GM19023 (cell line): ENCODE results near the gene TMPRSS3.
A peak's percentile ranks its signal among the peaks of the same experiment; 100 is the strongest.

Experiments used
- ATAC-seq: cut with Tn5 transposase; IDR thresholded peaks from one replicate; pipeline ENCODE4 v1.9.1; 2021; ENCODE audit warnings: mild to moderate bottlenecking, moderate library complexity; ENCODE audit not compliant: unreplicated experiment

The TMPRSS3 gene

DNA sequence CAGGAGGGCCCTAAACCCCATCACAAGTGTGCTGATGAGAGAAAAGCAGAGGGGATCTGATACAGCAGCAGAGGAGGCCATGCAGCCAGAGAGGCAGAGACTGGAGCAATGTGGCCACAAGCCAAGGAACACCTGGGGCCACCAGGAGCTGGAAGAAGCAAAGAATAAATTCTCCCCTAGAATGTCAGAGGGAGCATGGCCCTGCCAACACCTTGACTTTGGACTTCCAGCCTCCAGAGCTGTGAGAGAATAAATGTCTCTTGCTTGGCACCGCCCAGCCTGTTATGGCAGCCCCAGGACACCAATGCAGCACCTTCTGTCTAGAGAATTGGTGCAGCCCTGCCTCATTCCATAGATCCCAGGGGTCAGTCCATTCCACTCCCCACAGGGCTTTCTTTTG, 33.2 kb upstream of the TMPRSS3 start:
- ATAC-seq, result no peak

DNA sequence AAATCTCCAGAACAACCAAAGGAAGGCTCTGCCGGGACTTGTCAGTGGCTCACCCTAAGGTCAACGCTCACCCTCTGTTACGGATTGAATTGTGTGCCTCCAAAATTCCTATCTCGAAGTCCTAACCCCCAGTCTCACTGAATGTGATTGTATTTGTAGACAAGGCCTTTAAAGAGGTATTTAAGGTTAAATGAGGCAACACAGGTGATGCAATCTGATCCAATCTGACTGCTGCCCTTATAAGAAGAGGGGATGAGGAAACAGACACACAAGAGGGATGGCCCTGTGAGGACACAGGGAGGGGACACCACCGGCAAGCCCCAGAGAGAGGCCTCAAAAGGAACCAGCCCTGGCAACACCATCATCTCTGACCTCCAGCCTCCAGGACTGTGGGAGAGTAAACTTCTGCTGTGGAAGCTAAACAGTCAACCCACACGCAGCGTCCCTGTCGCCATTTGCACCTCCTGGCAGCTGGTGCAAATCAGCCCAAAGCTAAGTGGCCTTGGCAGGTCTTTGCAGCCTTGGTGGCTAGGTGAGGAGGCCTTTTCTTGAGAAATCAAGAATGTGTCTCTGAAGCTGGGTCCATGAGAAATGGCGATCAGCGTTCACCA, 32.1 kb upstream of the TMPRSS3 start:
- ATAC-seq, result no peak

DNA sequence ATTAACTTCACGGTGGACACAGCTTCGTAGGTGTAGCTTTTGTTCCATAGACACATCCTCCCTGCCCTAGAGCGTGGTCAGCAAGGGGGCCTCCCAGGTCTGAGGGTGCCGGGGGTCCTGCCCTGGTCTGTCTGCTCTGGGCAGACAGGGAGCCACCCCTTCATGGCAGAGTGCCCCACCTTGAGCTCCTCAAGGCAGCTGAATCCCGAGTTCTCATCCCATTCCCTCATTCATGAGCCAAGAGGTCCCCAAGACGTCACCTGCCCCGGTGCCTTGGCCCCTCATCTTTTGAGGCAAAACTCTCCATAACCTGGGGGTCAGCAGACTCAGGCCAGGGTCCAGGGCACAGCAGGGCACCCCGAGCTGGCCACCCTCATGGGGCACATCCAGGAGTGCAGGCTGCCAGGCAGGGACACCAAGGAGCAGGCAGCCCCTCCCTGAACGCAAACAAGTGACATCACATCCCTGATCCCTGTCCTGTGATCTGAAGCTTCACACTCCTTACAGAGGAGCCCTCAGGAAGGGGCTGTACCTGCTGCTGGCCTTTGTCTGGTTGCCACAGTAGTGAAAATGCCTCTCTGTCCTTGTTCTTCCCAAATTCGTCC, 31.1 kb upstream of the TMPRSS3 start:
- ATAC-seq, result no peak

DNA sequence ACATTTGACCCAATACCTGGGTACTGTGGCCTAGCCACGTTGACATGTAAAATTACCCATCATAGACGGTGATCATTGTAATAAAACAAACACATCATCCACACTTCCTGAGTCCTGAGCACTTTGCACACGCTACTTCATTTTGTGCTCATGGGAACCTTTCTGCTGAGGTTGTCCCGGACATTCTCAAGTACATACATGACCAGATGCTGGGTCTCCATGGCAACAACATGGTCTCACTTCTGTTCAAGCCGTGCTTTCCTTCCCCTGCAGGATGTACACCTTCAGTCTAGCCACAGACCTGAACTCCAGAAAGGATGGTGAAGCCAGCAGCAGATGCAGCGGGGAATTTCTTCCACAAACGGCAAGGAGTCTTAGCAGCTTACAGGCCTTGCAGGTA, 30.6 kb upstream of the TMPRSS3 start:
- no peak for ATAC-seq

DNA sequence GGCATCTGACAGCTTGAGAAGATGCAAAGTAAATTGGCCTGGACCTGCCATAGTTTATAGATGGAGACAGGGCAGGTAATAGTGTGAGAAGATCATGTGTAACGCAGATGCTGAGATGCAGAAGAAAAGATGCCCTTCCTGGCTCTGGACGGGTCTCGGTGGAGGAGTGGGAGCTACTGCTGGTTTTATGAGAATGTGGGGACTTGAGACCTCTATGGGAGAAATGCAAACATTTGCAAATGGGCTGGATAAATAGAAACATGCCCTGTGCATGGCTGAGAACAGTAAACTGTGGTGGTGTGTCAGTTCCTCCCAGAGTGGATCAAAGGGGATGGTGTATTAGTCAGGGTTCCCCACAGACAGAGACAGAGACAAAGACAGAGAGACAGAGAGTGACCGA, 29.7 kb upstream of the TMPRSS3 start:
- no peak for ATAC-seq

DNA sequence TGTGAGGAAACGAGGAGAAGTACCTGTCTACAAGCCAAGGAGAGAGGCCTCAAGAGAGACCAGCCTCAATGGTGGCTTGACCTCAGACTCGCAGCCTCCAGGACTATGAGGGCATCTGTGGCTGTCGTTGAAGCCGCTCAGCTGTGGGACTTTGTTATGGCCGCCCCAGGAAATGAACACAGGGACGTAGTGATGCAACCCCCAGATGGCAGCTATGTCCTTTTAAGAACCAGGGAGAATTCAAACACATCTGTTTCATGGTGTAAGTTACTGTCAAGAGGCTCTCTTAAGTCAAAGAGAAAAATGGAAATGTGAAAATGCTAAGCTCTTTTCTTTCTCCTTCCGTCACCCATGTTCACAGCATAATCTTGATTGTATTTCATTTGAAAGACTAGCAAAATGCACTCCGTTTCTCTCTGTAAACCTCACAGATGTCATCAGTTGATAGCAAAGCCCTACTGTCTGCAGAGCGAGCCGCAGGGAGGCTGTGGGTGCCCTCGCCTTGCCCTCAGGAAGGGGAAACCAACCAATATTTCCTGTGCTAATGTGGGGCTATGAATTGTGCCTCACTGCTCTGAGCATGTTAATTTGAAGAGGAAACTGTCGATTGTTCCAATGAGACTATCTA, 29.2 kb upstream of the TMPRSS3 start:
- ATAC-seq, result no peak

DNA sequence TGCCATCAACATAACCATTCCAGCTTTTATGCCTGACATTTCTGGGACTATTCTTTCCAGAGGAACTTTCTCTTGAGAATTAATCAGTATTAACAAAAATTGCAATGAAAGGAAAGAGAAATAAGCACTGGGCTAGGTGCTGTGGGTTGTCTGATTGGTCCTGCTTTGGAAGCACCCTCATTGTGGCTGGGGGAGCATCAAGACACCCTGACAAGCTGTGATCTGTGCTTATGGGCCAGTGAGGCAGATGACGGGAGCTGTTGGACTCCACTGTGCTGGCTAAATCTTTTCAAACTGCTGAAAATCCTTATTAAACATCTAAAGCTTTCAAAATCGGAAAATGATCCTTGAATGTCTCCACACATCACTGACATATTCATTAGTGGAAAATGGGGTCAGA, 27.8 kb upstream of the TMPRSS3 start:
- no peak for ATAC-seq

DNA sequence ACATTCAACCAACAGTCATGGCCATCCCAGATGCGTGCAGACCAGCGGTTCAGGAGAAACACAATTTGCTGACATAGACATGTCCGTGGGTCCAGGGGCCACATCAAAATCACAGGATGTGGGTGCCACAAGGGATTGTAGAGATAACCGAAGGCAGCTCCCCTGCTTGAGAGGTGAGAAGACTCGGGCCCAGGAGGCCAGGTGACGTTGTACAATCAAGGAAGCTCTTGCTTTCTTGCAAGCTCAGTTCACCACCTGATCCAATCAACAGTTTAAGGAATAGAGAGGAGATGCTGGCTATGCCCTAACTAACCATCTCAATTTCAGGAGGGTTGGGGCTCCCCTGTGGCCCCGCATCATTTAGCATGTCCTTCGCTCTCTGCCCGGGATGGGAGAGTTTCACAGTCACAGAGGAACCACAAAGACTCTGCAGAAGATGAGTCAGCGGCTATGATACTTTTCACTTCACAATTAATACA, 27.4 kb upstream of the TMPRSS3 start:
- peak; percentile 65 for ATAC-seq

DNA sequence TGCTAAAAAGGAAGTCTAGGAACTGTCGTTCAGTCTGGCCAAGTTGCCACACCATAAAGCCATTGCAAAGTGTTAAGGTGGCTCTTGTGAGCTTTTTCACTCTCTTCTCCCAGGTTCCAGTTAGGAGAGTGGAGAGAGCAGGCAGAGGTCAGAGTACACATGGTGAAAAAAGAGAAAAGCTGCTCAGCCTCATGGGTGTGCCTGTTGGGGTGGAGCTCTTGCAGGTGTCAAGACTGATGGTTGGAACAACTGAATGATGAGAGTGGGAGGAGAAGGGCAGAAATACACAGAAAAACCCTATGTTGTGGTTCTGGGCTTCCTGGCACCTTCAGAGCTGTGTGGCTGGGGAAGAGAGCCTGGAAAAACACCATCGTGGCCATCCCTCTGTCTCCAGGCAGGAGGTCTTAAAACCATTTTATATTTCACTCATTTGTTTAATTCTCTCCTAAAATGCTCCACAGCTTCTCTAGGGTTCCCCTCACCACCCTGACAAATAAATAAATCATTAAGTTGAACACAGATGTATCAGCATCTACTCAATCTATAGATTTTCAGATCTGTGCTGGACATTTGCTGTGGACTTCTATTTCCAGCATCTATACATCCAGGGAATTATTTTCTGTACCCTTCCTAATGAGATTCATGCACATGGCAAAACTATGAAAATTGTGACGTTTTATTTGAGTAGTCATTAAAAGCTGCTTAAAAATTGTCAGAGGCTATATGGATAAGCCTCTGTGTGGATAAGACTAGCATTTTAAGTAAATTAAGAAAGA, 25.4 kb upstream of the TMPRSS3 start:
- ATAC-seq, result no peak

DNA sequence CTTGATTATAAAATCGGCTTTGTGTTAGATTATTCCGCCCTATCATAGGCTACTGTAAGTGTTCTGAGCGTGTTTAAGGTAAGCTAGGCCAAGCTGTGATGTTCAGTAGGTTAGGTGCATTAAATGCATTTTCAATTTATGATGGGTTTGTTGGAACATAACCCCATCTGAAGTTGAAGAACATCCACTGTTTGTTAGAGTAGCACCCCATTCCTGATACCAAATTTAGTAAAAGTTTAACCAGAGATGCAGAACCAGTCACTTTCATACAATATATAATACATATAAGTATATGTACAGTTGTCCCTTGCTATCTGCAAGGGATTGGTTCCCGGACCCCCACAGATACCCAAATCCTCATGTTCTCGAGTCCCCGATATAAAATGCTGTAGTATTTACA, 24.0 kb upstream of the TMPRSS3 start:
- no peak for ATAC-seq

DNA sequence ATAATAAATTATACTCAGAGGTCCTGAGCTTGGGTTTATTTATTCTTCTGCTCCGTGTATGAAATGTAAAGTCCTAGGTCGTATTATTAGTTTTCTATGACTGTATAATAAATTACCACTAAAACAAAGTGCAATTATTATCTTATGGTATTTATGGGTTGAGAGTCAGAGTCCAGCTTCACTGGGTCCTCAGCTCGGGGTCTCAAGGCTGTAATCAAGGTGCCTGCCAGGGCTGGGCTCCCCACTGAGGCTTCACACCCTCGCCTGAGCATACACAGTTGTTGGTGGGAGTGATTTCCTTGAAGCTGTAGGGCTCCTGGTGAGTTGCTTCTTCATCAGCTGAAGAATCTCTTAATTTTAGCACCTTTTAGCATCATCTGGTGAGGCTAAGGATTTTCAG, 23.0 kb upstream of the TMPRSS3 start:
- ATAC-seq, result no peak

DNA sequence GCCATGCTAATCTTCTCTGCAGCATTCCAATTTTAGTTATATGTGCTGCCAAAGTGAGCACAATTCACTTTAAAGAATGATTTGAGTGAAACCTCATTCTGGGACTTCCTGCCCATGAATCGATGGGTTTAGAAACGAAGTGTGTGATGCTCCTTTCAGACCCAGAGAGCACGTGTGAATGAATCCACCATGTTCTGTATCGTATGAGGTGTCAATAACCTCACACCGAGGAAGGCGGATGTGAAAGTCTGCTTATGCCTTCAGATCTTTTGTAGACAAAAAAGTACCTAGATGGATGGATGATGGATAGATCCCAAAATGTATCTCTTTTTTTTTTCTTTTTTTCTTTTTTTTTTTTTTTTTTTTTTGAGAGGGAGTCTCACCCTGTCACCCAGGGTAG, 21.7 kb upstream of the TMPRSS3 start:
- ATAC-seq, result no peak

DNA sequence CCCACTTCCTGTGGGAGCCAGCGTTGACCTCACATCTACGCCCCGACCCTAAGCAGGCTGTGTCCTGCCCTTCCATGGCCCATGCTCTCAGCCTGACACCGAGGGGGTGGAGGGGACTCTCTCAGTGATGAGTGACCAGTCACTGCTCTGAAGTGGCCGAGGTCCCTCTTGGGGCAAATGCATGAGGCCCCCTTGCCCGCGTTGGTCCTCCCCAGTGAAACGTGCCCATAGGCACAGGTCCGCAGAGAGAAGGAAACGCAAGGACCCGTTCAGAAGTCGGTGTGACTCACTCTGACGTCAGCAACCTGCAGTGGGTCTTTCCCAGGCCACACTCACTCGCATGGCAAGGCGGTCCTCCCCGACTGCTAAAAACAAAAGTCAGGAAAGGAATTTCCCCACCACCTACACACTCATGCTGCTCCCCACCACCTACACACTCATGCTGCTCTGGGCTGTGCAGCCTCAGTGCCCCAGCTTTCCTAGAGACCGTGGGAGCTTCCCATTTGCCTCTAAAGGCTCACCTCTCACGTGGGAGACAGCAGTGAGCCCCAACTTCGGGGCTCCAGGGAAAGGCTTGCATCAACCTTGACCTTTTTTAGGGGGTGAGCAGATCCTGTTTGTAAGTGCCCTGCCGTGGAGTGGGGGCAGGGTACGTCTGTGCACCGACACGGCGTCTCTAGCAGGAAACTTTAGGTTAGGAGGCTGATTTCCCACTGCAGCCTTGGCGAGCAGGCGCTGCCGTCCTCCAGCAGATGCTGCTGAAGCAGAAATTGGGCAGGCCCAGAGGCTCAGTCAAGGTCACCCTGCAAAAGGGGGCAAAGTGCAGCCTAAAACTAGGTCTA, 19.3 kb upstream of the TMPRSS3 start:
- ATAC-seq, result peak; percentile 73

DNA sequence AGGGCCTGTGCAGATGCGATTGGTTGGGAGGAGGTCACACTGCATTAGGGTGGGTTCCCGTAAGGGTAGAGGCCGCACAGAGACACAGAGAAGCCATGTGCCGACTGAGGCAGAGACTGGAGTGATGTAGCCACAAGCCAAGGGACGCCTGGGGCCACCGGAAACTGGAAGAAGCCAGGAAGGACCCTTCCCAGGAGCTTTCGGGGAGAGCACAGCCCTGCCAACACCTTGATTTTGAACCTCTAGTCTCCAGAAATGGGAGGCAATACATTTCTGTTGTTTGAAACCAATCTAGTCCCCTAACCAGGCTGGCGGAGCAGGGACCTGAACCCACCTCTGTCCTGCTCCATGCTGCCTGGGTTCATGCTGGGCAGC, 18.7 kb upstream of the TMPRSS3 start:
- no peak for ATAC-seq

DNA sequence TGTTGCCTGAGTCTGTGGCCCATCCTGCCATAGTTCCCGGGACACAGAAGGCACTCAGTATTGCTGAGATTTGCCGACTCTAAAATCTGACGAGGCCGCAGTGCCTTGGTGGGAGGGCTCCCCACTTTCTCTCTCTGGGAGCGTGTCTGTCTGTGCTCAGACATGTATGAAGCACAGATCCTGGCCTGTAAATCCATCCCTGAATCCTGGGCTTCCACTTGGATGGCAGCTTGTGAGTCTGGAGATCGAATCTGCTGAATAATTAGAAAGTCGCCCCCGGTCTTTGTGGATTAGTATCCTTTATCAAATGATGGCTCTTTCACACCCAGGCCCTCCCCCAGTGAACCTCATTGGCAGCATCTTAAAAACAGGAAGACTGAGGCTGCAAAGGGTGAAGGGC, 18.2 kb upstream of the TMPRSS3 start:
- no peak for ATAC-seq

DNA sequence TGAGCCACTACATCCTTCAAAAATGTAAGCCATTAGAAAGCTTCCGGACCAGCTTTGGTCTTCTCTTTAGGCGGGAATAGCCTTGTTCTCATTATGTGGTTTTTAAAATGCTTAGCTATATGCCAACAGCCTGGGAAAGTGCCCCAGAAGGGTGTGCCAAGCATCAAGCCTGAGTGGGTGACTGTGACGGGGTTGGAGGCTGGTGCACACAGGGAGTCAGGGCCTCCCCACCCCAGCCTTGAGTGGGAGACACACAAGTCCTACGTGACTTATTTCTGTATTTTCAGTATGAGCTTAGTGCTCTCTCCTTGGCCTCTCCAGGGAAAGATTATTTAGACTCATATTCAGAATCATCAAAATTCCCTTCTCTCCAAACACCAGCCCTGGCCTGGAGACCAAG, 17.6 kb upstream of the TMPRSS3 start:
- no peak for ATAC-seq

DNA sequence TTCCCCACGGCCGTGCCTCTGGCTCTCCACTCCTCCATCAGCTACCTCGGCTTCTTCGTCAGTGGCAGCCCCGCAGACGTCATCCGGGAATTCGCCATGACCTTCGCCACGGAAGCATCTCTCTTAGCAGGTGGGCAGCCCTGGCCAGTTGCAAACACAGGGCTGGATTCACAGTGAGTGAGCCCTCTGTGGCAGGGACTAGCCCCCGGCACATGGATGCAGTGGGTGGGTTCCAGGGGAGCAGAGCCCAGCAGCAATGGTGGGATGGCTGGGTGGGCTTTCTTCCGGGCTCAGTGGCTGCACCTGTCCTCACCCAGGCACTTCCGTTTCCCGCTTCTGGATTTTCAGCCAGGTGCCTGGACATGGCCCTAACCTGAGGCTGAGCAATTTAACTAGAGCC, 17.2 kb upstream of the TMPRSS3 start:
- ATAC-seq, result no peak

DNA sequence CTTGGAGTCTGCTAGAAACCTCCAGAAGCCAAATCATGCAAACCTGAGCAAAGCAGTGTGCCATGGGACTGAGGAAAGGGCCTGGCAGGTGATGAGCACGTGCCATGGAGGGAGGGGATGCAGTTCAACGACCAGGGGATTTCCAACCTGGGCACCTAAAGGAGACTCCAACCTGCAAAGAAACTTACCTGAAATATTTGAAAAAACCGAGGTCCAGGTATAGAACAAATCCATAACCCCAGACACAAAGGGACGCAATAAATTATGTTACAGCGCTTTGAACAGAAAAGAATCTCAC, 16.7 kb upstream of the TMPRSS3 start:
- ATAC-seq, result no peak

DNA sequence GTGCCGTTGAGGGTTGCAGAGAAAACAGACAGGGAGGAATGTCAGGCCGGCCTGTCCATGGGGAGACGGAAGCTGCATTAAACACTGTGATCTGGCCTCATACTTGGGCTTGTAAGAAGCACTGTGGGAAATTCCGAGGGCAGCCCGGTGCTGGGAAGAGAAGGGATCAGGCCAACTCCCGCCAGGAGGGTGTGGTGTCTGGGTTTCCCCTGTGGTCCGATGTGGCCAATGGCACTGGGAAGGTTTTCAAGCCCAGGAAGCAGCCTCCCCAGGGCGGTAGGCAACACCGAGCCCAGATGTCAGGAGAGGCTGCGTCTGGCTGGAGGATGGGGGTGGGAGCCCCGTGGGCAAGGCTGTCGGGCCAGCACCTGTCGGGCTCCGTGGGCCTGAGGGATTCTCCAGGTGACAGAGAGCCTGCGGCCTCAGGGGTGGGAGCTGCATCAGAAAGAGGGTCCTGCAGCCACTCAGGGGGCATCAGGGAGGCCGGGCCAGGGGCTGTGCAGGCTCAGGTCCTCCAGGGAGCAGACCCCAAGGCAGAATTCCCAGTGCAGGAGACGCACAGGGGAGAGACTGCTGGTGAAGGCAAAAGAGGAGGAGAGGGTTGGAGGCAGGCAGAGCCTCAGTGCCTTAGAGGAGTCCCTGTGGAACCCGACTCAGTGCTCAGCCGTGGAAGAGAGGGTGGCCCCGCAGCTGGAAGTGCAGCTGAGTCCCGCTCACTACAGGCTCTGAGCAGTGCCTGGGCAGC, 16.2 kb upstream of the TMPRSS3 start:
- ATAC-seq, result no peak

DNA sequence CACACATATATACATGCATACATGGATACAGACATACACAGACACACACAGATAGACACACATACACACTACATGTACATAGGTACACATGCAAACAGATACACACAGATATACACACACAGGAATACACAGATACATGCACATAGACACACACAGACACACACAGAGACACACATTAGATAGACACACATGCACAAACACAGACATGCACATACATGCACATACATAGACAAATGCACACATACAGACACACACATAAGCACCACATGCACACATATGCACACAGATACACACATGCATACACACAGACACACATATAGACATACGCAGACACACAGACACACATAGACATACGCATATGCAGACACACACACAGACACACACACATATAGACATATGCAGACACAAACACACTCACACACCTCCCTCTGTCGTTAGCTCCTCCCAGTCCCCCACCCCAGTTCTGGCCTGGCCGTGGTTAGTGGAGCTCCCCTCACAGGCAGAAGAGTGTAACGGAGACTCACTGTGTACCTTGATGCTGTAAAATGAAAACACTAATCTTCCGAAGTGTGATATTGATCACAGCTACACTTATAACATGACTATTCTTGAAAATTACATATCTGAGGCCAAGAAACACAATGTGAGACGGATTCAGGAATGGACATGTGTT, 15.5 kb upstream of the TMPRSS3 start:
- ATAC-seq, result no peak
